Keratinocyte (primary cell): ENCODE results near the gene BRD1. TPM values are rescaled to one million over a fixed set of nuclear protein-coding genes. Genes with fewer than 3 reads are reported as not detected.

Experiments used
- DNase-seq: peaks from one replicate; pipeline ENCODE4 v3.0.0-alpha.2; 2011; ENCODE audit warnings: low read depth, missing footprints, low spot score
- FAIRE-seq: peaks from 2 replicates; lab custom pipeline; 2011; peaks lifted over from hg19 to GRCh38; lab: Jason Lieb, UNC
- H2AFZ ChIP-seq: 2 replicates; pipeline ENCODE4 v1.6.0; 2012; ENCODE audit warnings: low read length, control low read depth, inconsistent platforms; ENCODE audit not compliant: control insufficient read depth
- H3K27ac ChIP-seq: 2 replicates; pipeline ENCODE4 v1.5.1; 2011; ENCODE audit warnings: low read length; ENCODE audit not compliant: control insufficient read depth, insufficient read depth
- H3K27me3 ChIP-seq: 3 replicates; pipeline ENCODE4 v1.6.0; 2011; ENCODE audit warnings: low read length; ENCODE audit not compliant: control insufficient read depth, insufficient read depth; ENCODE audit errors: extremely low read depth
- H3K36me3 ChIP-seq, 2 experiments: 2 replicates in 1 of 2; 3 replicates in 1 of 2; pipeline ENCODE4 v1.5.1; 2011; ENCODE audit warnings: low read length in 2 of 2, mild to moderate bottlenecking in 1 of 2; ENCODE audit not compliant: control insufficient read depth in 2 of 2, insufficient read depth in 2 of 2; ENCODE audit errors: extremely low read depth in 1 of 2
- H3K4me1 ChIP-seq: 3 replicates; pipeline ENCODE4 v1.5.1; 2011; ENCODE audit warnings: low read length; ENCODE audit not compliant: control insufficient read depth, insufficient read depth; ENCODE audit errors: extremely low read depth
- H3K4me2 ChIP-seq: 3 replicates; pipeline ENCODE4 v1.6.0; 2011; ENCODE audit warnings: low read depth, low read length; ENCODE audit not compliant: control insufficient read depth, insufficient read depth; ENCODE audit errors: extremely low read depth
- H3K4me3 ChIP-seq, 3 experiments: fragments of 200-600 bp in 1 of 3; sonication (generic) in 1 of 3; 2 replicates in 2 of 3; 3 replicates in 1 of 3; pipeline ENCODE4 v1.5.1; 2011 to 2016; ENCODE audit warnings: low read length in 3 of 3, mild to moderate bottlenecking in 3 of 3, control low read depth in 2 of 3, inconsistent platforms in 1 of 3, low read depth in 1 of 3, mixed read lengths in 1 of 3, mixed run types in 1 of 3, moderate library complexity in 1 of 3; ENCODE audit not compliant: control insufficient read depth in 2 of 3, insufficient read depth in 2 of 3; ENCODE audit errors: extremely low read depth in 1 of 3
- H3K79me2 ChIP-seq: 2 replicates; pipeline ENCODE4 v1.6.0; 2012; ENCODE audit warnings: low read length; ENCODE audit not compliant: control insufficient read depth, insufficient read depth
- H3K9ac ChIP-seq: 3 replicates; pipeline ENCODE4 v1.6.0; 2011; ENCODE audit warnings: low read length; ENCODE audit not compliant: control insufficient read depth, insufficient read depth; ENCODE audit errors: extremely low read depth
- H3K9me1 ChIP-seq: 3 replicates; pipeline ENCODE4 v1.6.0; 2011; ENCODE audit warnings: low read length; ENCODE audit not compliant: control insufficient read depth, insufficient read depth; ENCODE audit errors: extremely low read depth
- H3K9me3 ChIP-seq: 2 replicates; pipeline ENCODE4 v1.5.1; 2012; ENCODE audit warnings: low read depth, low read length; ENCODE audit not compliant: control insufficient read depth
- H4K20me1 ChIP-seq: 3 replicates; pipeline ENCODE4 v1.6.0; 2011; ENCODE audit warnings: low read length; ENCODE audit not compliant: control insufficient read depth, insufficient read depth; ENCODE audit errors: extremely low read depth
- EZH2 ChIP-seq: IDR thresholded peaks from one replicate; pipeline ENCODE4 v1.6.1; 2012; ENCODE audit warnings: inconsistent platforms, mild to moderate bottlenecking, low read length, moderate library complexity
- dilution Hi-C: fragments of 300-500 bp; cut with MboI; formaldehyde crosslinking; loops from one replicate; pipeline ENCODE4 v1.7.0; 2020; ENCODE audit warnings: low sequenced_read_pairs; ENCODE audit not compliant: extremely low pct_ligation_motif_present
- polyA plus RNA-seq, 5 experiments: library from polyadenylated mRNA; depleted of rRNA in 3 of 5; stranded (reverse) in 3 of 5; stranded (forward) in 1 of 5; unstranded in 1 of 5; fragments of >200 nt; gene quantifications; 1 replicate in 1 of 5; 2 replicates in 3 of 5; 3 replicates in 1 of 5; pipeline versions ENCODE4 v1.2.1 to v1.2.3, GENCODE V29; 2011 to 2012; ENCODE audit warnings: missing spikeins in 2 of 5, low read depth in 1 of 5, low replicate concordance in 1 of 5
- TF ChIP-seq, protein P1 (sequence below), 3 experiments: IDR thresholded peaks in 1 of 3; conservative IDR thresholded peaks in 1 of 3; optimal IDR thresholded peaks in 1 of 3; 2 replicates in 2 of 3; 3 replicates in 1 of 3; pipeline versions ENCODE3 to v1.5.1; 2011; ENCODE audit warnings: low read length in 3 of 3, mild to moderate bottlenecking in 3 of 3, moderate library complexity in 2 of 3, control low read depth in 1 of 3, inconsistent platforms in 1 of 3; ENCODE audit not compliant: insufficient read depth in 2 of 3; ENCODE audit errors: extremely low read depth in 1 of 3

The BRD1 gene
- polyA plus RNA-seq, 1 donor (not counting 4 experiments of a cell fraction or from before 2014, with no cell fraction given) = 4.3 TPM

DNA sequence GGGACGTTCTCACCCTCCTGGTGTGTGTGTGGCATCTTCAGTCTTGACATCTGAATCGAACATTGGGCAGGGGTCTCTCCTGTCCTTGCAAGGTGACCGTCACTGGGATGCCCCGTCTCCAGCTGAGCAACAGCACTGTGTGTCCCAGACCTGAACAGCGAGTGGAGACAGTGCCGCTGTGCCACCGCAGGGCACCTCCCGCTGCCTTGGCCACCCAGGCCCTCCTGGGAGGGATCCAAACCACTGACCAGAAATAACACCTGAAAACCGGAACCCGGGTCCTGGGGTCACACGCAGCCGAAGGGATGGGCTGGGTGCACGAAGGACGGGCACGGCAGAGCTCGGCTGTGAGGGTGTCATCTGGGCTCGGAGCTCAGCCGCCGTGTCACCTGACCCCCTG is 102.2 kb downstream of the BRD1 start:
- Histone ChIP-seq H3K79me2 (no peaks in the 10 kb centered on the region), H3K27ac (no peak overlapping the region), H2AFZ (no peak overlapping the region), H3K4me3 (no peak overlapping the region), H3K9me3 (no peaks in the 10 kb centered on the region), H3K36me3 (no peaks in the 10 kb centered on the region), H3K27me3 (peaks cover 17% of the 10 kb centered on the region), H4K20me1 (no peaks in the 10 kb centered on the region), H3K9me1 (no peaks in the 10 kb centered on the region), H3K9ac (no peak overlapping the region), H3K4me2 (no peak overlapping the region), H3K4me1 (no peaks in the 10 kb centered on the region)
- dilution Hi-C loops = no loop called here
- DNase-seq = no peak
- TF ChIP-seq, protein P1, sequence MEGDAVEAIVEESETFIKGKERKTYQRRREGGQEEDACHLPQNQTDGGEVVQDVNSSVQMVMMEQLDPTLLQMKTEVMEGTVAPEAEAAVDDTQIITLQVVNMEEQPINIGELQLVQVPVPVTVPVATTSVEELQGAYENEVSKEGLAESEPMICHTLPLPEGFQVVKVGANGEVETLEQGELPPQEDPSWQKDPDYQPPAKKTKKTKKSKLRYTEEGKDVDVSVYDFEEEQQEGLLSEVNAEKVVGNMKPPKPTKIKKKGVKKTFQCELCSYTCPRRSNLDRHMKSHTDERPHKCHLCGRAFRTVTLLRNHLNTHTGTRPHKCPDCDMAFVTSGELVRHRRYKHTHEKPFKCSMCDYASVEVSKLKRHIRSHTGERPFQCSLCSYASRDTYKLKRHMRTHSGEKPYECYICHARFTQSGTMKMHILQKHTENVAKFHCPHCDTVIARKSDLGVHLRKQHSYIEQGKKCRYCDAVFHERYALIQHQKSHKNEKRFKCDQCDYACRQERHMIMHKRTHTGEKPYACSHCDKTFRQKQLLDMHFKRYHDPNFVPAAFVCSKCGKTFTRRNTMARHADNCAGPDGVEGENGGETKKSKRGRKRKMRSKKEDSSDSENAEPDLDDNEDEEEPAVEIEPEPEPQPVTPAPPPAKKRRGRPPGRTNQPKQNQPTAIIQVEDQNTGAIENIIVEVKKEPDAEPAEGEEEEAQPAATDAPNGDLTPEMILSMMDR (optimal IDR thresholded peaks at IDR 0.05 in 1 of 3, IDR thresholded peaks at IDR 0.05 in 1 of 3, conservative IDR thresholded peaks at IDR 0.05 in 1 of 3; ENCODE audit: extremely low read depth in 1 of 3, insufficient read depth in 2 of 3, low read length in 3 of 3) = no peak
- TF ChIP-seq EZH2 = no peak
- no peak for FAIRE-seq

DNA sequence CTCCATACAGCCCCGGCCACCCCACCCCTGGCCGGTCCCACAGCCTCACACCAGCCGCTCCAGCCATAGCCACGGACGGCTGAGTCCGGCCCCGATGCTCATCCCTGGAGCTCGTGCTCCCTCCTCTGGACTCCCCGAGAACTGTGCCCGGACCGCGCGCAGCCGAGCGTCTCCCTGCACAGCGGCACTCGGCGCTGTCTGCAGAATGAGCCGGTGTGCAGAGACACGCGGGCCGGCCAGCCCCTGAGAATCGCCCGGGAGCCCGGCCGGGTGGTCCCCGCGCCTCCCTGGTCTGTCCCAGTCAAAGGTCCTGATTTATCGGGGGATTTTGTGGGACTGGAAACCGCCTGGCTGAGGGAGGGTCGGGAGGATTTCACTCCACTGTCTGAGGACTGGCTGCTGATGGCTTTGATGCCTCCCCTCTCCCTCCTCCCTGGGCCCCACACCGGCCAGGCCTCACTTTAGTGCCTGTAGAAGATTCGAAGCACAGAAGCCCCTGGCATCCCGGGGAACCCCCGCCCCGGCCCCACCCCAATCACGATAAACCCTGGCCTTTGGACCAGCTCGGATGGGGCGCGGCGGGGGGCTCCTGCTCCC is 102.7 kb downstream of the BRD1 start:
- TF ChIP-seq, protein P1 (optimal IDR thresholded peaks at IDR 0.05 in 1 of 3, IDR thresholded peaks at IDR 0.05 in 1 of 3, conservative IDR thresholded peaks at IDR 0.05 in 1 of 3; ENCODE audit: extremely low read depth in 1 of 3, insufficient read depth in 2 of 3, low read length in 3 of 3) = peak; percentile 18 to 81 (median 70)
- TF ChIP-seq EZH2 = no peak
- no peak overlapping the region for H3K4me3 ChIP-seq
- no peaks in the 10 kb centered on the region for H4K20me1 ChIP-seq
- H3K79me2 ChIP-seq = no peaks in the 10 kb centered on the region
- H3K36me3 ChIP-seq = no peaks in the 10 kb centered on the region
- no peak overlapping the region for H2AFZ ChIP-seq
- H3K9me1 ChIP-seq = no peaks in the 10 kb centered on the region
- dilution Hi-C loops = no loop called here
- DNase-seq (no peak), FAIRE-seq (no peak)
- H3K9me3 ChIP-seq = no peaks in the 10 kb centered on the region
- H3K4me1 ChIP-seq = no peaks in the 10 kb centered on the region
- no peak overlapping the region for H3K4me2 ChIP-seq
- no peak overlapping the region for H3K9ac ChIP-seq
- no peak overlapping the region for H3K27ac ChIP-seq
- H3K27me3 ChIP-seq = peaks cover 17% of the 10 kb centered on the region
